ENCODE measurements around the gene CCNK.

GRCh38 chr14:99544991-99545390 lies 63.8 kb downstream of the CCNK start:
- TF ChIP-seq CTCF (conservative IDR thresholded peaks at IDR 0.05) (no peak), ZFX (IDR thresholded peaks at IDR 0.05) (no peak)

Data from C4-2B (cell line).